Stomach (tissue), 9 donors: ENCODE data around the gene SLC22A13. TPM values are rescaled to one million over a fixed set of nuclear protein-coding genes. Genes with fewer than 3 reads are reported as not detected.

Experiments used
- DNase-seq, 2 donors: peaks; one replicate each; pipeline versions ENCODE4 v3.0.0 to v3.0.0-alpha.2; 2013 to 2019
- H3K27ac ChIP-seq, 5 donors: fragments of 200-600 bp in 4 of 5; sonication (generic) in 4 of 5; one replicate each; pipeline ENCODE4 v1.5.1; 2013 to 2019; ENCODE audit warnings: mild to moderate bottlenecking in 1 of 5, moderate library complexity in 1 of 5
- H3K27me3 ChIP-seq, 3 donors: fragments of 200-600 bp; sonication (generic); one replicate each; pipeline ENCODE4 v1.5.1; 2017 to 2019; ENCODE audit warnings: mixed run types in 1 of 3
- H3K36me3 ChIP-seq, 4 donors: fragments of 200-600 bp; sonication (generic); 1 replicate in 3 of 4; 2 replicates in 1 of 4; pipeline ENCODE4 v1.5.1; 2016 to 2019
- H3K4me1 ChIP-seq, 4 donors: fragments of 200-600 bp; sonication (generic); one replicate each; pipeline ENCODE4 v1.5.1; 2016 to 2019
- H3K4me3 ChIP-seq, 4 donors: fragments of 200-600 bp; sonication (generic) in 3 of 4; one replicate each; pipeline ENCODE4 v1.5.1; 2016 to 2019; ENCODE audit warnings: mild to moderate bottlenecking in 1 of 4
- H3K9me3 ChIP-seq, 4 donors: fragments of 200-600 bp; sonication (generic); one replicate each; pipeline ENCODE4 v1.5.1; 2016 to 2019
- CTCF ChIP-seq, 7 experiments: fragments of 450-650 bp in 4 of 7; fragments of 200-600 bp in 3 of 7; sonication (generic) in 3 of 7; IDR thresholded peaks; one replicate each; pipeline ENCODE4 v1.5.1; 2016 to 2019; ENCODE audit warnings: antibody characterized with exemption in 7 of 7, control low read depth in 2 of 7, mild to moderate bottlenecking in 1 of 7
- EP300 ChIP-seq: sonication (generic); formaldehyde crosslinking; IDR thresholded peaks from one replicate; pipeline ENCODE4 v1.6.1; 2017; ENCODE audit warnings: antibody characterized with exemption
- POLR2A ChIP-seq, 4 donors: fragments of 450-650 bp; IDR thresholded peaks; one replicate each; pipeline ENCODE4 v1.6.1; 2016; ENCODE audit warnings: antibody characterized with exemption in 4 of 4, control low read depth in 2 of 4, mild to moderate bottlenecking in 1 of 4, moderate library complexity in 1 of 4
- POLR2AphosphoS5 ChIP-seq, 3 donors: sonication (generic); formaldehyde crosslinking; IDR thresholded peaks; one replicate each; pipeline ENCODE4 v1.6.1; 2016; ENCODE audit warnings: antibody characterized with exemption in 3 of 3
- WGBS, 5 donors: extraction: QIAGEN DNeasy Blood & Tissue Kit in 3 of 5; methylation state at CpG; one replicate each; pipeline versions ENCODE4 v1.1.5 to v1.1.7; 2013 to 2018; 5-methylcytosine and 5-hydroxymethylcytosine counted together
- intact Hi-C: fragments of 100-400 bp; cut with DNase I; formaldehyde crosslinking; loops from one replicate; pipeline ENCODE4 v1.15.1; 2023; ENCODE audit warnings: low total_unique reads
- polyA plus RNA-seq, 3 donors: library from polyadenylated mRNA; stranded (reverse); fragments of 200-250 nt; gene quantifications; one replicate each; pipeline ENCODE4 v1.2.3, GENCODE V29; 2013
- total RNA-seq, 5 donors: library from RNA; depleted of rRNA; stranded (reverse); fragments of >200 nt; gene quantifications; one replicate each; pipeline versions ENCODE4 v1.1.0 to v1.2.3, GENCODE V29; 2014 to 2016
- donor health status: healthy with polysubstance abuse.
- donor health status: Bipolar disorder and iron deficiency.
- donor health status: healthy.

The SLC22A13 gene
- total and polyA plus RNA-seq, 8 donors: 0.05 to 0.73 (median 0.29) TPM; not detected in 5

GRCh38 chr3:38308456-38308855 lies 42.8 kb downstream of the SLC22A13 start:
- Histone ChIP-seq H3K4me1 (no peaks in the 10 kb centered on the region), H3K27ac (no peak overlapping the region), H3K9me3 (no peaks in the 10 kb centered on the region), H3K27me3 (no peaks in the 10 kb centered on the region), H3K36me3 (no peaks in the 10 kb centered on the region), H3K4me3 (no peak overlapping the region)
- TF ChIP-seq POLR2AphosphoS5 (IDR thresholded peaks at IDR 0.05) (no peak), POLR2A (IDR thresholded peaks at IDR 0.05) (no peak), CTCF (IDR thresholded peaks at IDR 0.05) (no peak), EP300 (no peak)
- intact Hi-C loops: no loop called here
- WGBS, 5 donors: 81 to 90% (median 87%) methylated on average over 9 of the region's 9 CpGs
- no peak for DNase-seq

DNA sequence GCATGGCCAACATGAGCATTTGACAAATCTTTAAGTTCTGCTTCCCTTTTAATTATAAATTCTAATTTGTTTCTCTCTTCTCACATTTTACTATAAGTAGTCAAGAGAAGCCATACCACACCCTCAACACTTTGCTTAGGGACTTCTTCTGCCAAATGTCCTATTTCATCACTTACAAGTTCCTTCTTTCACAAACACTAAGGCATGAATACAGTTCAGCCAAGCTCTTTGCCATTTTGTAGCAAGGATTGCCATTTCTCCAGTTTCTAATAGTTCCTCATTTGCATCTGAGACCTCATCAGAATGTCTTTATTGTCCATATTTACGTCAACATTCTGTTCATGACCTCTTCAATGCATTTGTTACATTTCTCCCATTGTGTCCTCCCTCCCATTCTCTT lies 45.9 kb downstream of the SLC22A13 start:
- H3K27me3 ChIP-seq: no peaks in the 10 kb centered on the region
- TF ChIP-seq CTCF (IDR thresholded peaks at IDR 0.05) (no peak), POLR2AphosphoS5 (IDR thresholded peaks at IDR 0.05) (no peak), POLR2A (IDR thresholded peaks at IDR 0.05) (no peak), EP300 (no peak)
- no peaks in the 10 kb centered on the region for H3K9me3 ChIP-seq
- no peak overlapping the region for H3K4me3 ChIP-seq
- H3K4me1 ChIP-seq: no peaks in the 10 kb centered on the region
- H3K36me3 ChIP-seq: no peaks in the 10 kb centered on the region
- DNase-seq: no peak
- intact Hi-C loops: no loop called here
- H3K27ac ChIP-seq: no peak overlapping the region
- 76 to 89% (median 88%) methylated on average over 1 of the region's 1 CpG for WGBS, 5 donors

DNA sequence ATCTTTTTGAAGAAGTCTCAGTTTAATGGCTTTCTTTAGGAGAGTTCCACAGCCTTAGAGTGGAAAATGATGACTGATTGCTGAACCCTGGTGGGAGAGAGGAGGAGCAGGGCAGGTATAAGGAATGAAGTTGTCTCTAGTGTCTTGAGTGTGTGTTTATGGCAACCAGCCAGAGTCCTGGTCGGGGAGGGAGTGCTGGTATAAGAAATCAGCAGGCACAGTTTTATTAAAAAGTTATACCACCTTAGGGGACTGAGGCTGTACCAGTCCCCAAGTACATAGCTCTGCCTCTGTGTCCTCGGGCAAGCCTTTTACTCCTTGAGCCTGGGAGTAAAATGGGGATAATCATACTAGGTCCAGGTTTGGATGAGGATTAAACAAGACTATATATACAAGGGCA lies 46.3 kb downstream of the SLC22A13 start:
- Histone ChIP-seq H3K9me3 (no peaks in the 10 kb centered on the region), H3K27me3 (no peaks in the 10 kb centered on the region), H3K4me3 (no peak overlapping the region), H3K4me1 (no peaks in the 10 kb centered on the region), H3K36me3 (no peaks in the 10 kb centered on the region), H3K27ac (no peak overlapping the region)
- TF ChIP-seq CTCF (IDR thresholded peaks at IDR 0.05) (no peak), POLR2A (IDR thresholded peaks at IDR 0.05) (no peak), EP300 (no peak), POLR2AphosphoS5 (IDR thresholded peaks at IDR 0.05) (no peak)
- intact Hi-C loops: no loop called here
- WGBS, 5 donors: 61 to 84% (median 72%) methylated on average over 2 of the region's 2 CpGs
- no peak for DNase-seq

GRCh38 chr3:38312356-38312755 lies 46.7 kb downstream of the SLC22A13 start:
- Histone ChIP-seq H3K27ac (no peak overlapping the region), H3K4me1 (no peaks in the 10 kb centered on the region), H3K9me3 (no peaks in the 10 kb centered on the region), H3K4me3 (no peak overlapping the region), H3K27me3 (no peaks in the 10 kb centered on the region), H3K36me3 (no peaks in the 10 kb centered on the region)
- DNase-seq: no peak
- intact Hi-C loops: no loop called here
- no peak for TF ChIP-seq EP300
- TF ChIP-seq POLR2AphosphoS5 (IDR thresholded peaks at IDR 0.05): no peak
- TF ChIP-seq CTCF (IDR thresholded peaks at IDR 0.05): no peak
- TF ChIP-seq POLR2A (IDR thresholded peaks at IDR 0.05): no peak
- WGBS, 5 donors: 88 to 93% (median 91%) methylated on average over 3 of the region's 3 CpGs
